Mesothelial cell of epicardium (in vitro differentiated cells): Measurements from ENCODE around the gene ZNF124. TPM values are rescaled to one million over a fixed set of nuclear protein-coding genes. Genes with fewer than 3 reads are reported as not detected.

ENCODE experiments used
- DNase-seq, 2 experiments: peaks; one replicate each; pipeline ENCODE4 v3.0.0; 2021; ENCODE audit warnings: low spot score in 2 of 2; ENCODE audit not compliant: unreplicated experiment in 2 of 2
- H3K27ac Mint-ChIP-seq: 2 replicates; pipeline ENCODE4 v1.8.0; 2021; ENCODE audit warnings: mixed read lengths
- H3K27me3 Mint-ChIP-seq: 2 replicates; pipeline ENCODE4 v1.8.0; 2021; ENCODE audit warnings: low read depth, mixed read lengths
- H3K36me3 Mint-ChIP-seq: 2 replicates; pipeline ENCODE4 v1.8.0; 2021; ENCODE audit warnings: mixed read lengths
- H3K4me1 Mint-ChIP-seq: 2 replicates; pipeline ENCODE4 v1.8.0; 2021; ENCODE audit warnings: mixed read lengths
- H3K4me3 Mint-ChIP-seq: 2 replicates; pipeline ENCODE4 v1.8.0; 2021; ENCODE audit warnings: mild to moderate bottlenecking, moderate library complexity, mixed read lengths
- H3K9me3 Mint-ChIP-seq: 2 replicates; pipeline ENCODE4 v1.8.0; 2021; ENCODE audit warnings: mixed read lengths
- total RNA-seq: library from RNA; stranded (reverse); gene quantifications from 3 replicates; pipeline ENCODE4 v1.2.1, GENCODE V29; 2021
- TF ChIP-seq, protein P1 (sequence below): fragments of 200-600 bp; sonication (generic); IDR thresholded peaks from one replicate; pipeline ENCODE4 v1.5.0; 2021; ENCODE audit warnings: antibody characterized with exemption; ENCODE audit not compliant: unreplicated experiment

Gene ZNF124
- total RNA-seq, 1 donor from 2014 or later, result 114 TPM

DNA sequence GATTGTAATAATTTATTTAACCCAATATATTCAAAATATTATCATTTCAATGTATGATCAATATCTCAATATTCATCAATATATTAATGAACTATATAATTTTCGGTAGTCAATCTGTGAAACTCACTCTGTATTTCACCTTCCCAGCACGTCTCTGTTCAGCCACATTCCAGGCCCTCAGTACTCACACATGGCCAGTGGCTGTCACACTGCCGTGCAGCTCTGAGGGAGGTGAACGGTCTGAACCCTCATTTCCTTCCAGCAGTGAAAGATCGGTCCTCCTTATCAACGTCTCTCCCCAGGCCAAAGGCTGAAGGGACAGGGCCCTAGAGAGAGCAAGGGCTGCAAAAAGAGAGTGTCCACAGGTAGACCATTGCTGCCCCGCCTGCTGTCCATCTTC is 39.5 kb upstream of the ZNF124 start:
- H3K9me3 Mint-ChIP-seq, result no peaks in the 10 kb centered on the region
- H3K27me3 Mint-ChIP-seq, result no peaks in the 10 kb centered on the region
- no peak overlapping the region for H3K27ac Mint-ChIP-seq
- TF ChIP-seq, protein P1, sequence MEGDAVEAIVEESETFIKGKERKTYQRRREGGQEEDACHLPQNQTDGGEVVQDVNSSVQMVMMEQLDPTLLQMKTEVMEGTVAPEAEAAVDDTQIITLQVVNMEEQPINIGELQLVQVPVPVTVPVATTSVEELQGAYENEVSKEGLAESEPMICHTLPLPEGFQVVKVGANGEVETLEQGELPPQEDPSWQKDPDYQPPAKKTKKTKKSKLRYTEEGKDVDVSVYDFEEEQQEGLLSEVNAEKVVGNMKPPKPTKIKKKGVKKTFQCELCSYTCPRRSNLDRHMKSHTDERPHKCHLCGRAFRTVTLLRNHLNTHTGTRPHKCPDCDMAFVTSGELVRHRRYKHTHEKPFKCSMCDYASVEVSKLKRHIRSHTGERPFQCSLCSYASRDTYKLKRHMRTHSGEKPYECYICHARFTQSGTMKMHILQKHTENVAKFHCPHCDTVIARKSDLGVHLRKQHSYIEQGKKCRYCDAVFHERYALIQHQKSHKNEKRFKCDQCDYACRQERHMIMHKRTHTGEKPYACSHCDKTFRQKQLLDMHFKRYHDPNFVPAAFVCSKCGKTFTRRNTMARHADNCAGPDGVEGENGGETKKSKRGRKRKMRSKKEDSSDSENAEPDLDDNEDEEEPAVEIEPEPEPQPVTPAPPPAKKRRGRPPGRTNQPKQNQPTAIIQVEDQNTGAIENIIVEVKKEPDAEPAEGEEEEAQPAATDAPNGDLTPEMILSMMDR, result no peak
- DNase-seq, result no peak
- no peak overlapping the region for H3K4me3 Mint-ChIP-seq
- no peaks in the 10 kb centered on the region for H3K36me3 Mint-ChIP-seq
- peaks cover 16% of the 10 kb centered on the region for H3K4me1 Mint-ChIP-seq

DNA sequence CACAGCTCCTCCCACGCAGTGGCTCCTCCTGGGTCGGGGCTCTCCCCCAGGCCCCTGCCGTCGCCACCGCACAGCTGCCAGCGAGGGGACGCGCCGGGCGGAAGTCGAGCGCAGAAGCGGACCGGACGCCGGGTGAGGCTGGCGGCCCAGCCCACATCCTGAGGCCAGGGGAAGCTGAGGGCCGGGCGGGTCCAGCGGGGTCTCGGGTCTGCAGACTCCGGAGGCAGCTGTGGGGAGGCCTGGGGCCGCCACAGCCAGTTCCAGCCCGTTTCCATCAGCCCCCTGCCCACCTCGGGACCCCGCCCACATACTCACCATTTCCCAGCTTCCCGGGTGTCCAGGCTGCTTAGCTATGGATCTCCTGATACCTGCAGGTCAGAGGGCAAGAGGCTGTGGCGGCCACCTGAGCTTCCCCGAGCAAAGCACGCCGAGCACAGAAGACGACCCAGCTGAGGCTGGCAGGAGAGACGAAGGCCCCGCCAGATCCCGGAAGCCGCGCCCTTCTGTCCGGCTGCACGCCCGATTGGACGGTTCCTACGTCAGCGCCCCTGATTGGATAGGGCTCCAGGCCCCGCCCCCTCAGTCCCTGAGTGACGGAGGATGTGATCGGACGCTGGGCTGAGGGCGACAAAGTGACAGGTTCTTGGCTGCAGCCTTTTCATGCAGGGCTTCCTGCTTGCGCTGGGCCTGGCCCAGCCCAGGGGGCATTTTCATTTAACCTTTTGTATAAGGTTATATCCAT is 38.7 kb upstream of the ZNF124 start:
- no peaks in the 10 kb centered on the region for H3K27me3 Mint-ChIP-seq
- peaks cover 16% of the 10 kb centered on the region for H3K4me1 Mint-ChIP-seq
- no peaks in the 10 kb centered on the region for H3K9me3 Mint-ChIP-seq
- TF ChIP-seq, protein P1, result no peak
- H3K27ac Mint-ChIP-seq, result peak overlapping the region; percentile 95
- H3K36me3 Mint-ChIP-seq, result no peaks in the 10 kb centered on the region
- H3K4me3 Mint-ChIP-seq, result peak overlapping the region; percentile 93
- DNase-seq, result peak; percentile 89 to 97

DNA sequence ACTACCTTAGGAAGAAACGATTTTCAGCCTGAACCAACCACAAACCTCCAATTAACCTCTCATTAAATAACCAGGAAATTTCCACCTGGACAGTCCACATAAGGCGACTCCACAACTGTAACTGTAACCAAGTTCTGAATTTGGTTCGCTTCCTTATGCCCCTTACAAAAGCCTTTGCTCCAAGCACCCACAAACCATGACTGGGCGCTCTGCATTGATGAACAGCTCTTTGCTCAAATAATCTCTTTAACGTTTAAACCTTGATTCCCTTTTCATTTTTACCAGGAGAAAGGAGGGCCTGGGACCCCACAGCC is 38.2 kb upstream of the ZNF124 start:
- Mint-ChIP-seq H3K4me1 (peaks cover 16% of the 10 kb centered on the region), H3K36me3 (no peaks in the 10 kb centered on the region), H3K4me3 (peak overlapping the region; percentile 93), H3K27me3 (no peaks in the 10 kb centered on the region), H3K27ac (peak overlapping the region; percentile 82), H3K9me3 (no peaks in the 10 kb centered on the region)
- DNase-seq, result no peak
- TF ChIP-seq, protein P1, result no peak

DNA sequence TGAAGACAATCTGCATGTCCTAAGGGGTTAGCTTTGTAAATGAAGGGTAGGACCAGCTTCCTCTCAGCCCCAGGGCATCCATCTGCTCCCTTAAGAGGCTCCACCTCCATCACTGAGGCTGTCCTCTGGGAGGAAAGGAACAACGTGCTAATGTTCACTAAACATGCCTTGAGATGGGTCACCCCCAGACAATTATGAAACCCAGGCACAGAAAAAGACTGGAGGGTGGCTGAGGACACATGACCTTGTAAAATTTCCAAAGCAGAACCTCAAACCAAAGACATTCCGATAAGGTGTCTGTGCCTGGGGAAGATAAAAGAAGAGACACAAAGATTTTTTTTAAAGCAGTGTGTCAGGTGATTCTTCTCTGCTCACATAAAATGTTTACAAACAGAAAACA is 37.6 kb upstream of the ZNF124 start:
- TF ChIP-seq, protein P1, result no peak
- Mint-ChIP-seq H3K9me3 (no peaks in the 10 kb centered on the region), H3K4me3 (peak overlapping the region; percentile 93), H3K4me1 (peaks cover 16% of the 10 kb centered on the region), H3K27me3 (no peaks in the 10 kb centered on the region), H3K27ac (no peak overlapping the region), H3K36me3 (no peaks in the 10 kb centered on the region)
- DNase-seq, result no peak

DNA sequence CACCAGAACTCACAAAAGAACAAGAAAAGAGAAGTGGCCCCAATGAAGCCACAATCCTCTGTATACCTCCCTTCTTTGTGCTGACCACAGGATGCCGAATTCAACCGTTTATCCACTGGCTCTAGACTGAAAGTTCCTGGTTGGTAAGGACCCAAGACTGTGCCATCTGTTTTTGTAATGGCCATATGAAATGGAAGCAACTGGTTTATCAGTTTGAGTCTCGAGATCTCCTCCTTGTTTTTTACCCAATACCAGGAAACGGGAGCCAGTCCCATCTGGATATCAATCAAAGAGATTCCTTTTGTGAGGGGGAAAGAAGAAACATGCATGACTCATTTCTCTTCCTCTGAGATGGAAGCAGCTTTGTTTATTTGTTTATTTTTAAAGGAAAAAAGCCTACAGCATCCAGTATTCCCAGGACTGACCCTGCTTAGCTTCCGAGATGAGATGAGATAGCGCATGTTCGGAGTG is 32.4 kb upstream of the ZNF124 start:
- no peak for DNase-seq
- Mint-ChIP-seq H3K4me1 (peaks cover 7% of the 10 kb centered on the region), H3K27me3 (no peaks in the 10 kb centered on the region), H3K9me3 (no peaks in the 10 kb centered on the region), H3K4me3 (no peak overlapping the region), H3K27ac (no peak overlapping the region), H3K36me3 (peaks cover 12% of the 10 kb centered on the region)
- TF ChIP-seq, protein P1, result no peak
